DMS53 treated with DMSO at 0.1 percent for 48 hours (cell line): ENCODE data around the gene MIPEP.
"Not testable (repeated sequence)": the region's sequence is repeated elsewhere in the genome, so short reads cannot be mapped to it uniquely, and the experiment has no call there.

Experiments
- DNase-seq: peaks from one replicate; lab custom pipeline; 2025; ENCODE audit not compliant: unreplicated experiment; lab: John Stamatoyannopoulos, UW

The MIPEP gene

GRCh38 chr13:23778002-23778652, 111.1 kb downstream of the MIPEP start:
- no peak for DNase-seq

- DNase-seq, result no peak
Observed at GRCh38 chr13:23777575-23777870, 111.7 kb downstream of the MIPEP start.

GRCh38 chr13:23776698-23777574, 112.3 kb downstream of the MIPEP start:
- DNase-seq, result no peak

- DNase-seq, result no peak
Observed at GRCh38 chr13:23772717-23773116, 116.5 kb downstream of the MIPEP start.

- no peak for DNase-seq
Observed at GRCh38 chr13:23771956-23772355, 117.2 kb downstream of the MIPEP start.

- DNase-seq, result no peak
Observed at GRCh38 chr13:23771552-23771951, 117.6 kb downstream of the MIPEP start.

GRCh38 chr13:23770973-23771372, 118.2 kb downstream of the MIPEP start:
- no peak for DNase-seq

- no peak for DNase-seq
Observed at GRCh38 chr13:23770428-23770827, 118.8 kb downstream of the MIPEP start.

- DNase-seq, result no peak
Observed at GRCh38 chr13:23769401-23769800, 119.8 kb downstream of the MIPEP start.

GRCh38 chr13:23767838-23768237, 121.4 kb downstream of the MIPEP start:
- no peak for DNase-seq

- no peak for DNase-seq
Observed at GRCh38 chr13:23766939-23767338, 122.3 kb downstream of the MIPEP start.

- DNase-seq, result no peak
Observed at GRCh38 chr13:23766283-23766682, 122.9 kb downstream of the MIPEP start.

GRCh38 chr13:23765531-23765930, 123.7 kb downstream of the MIPEP start:
- no peak for DNase-seq

- no peak for DNase-seq
Observed at GRCh38 chr13:23763318-23763717, 125.9 kb downstream of the MIPEP start.

- not testable (repeated sequence) for DNase-seq
Observed at GRCh38 chr13:23761760-23762159, 127.4 kb downstream of the MIPEP start.

GRCh38 chr13:23760000-23760399, 129.2 kb downstream of the MIPEP start:
- DNase-seq, result no peak

GRCh38 chr13:23758798-23759527, 130.2 kb downstream of the MIPEP start:
- no peak for DNase-seq

- DNase-seq, result peak; percentile 70
Observed at GRCh38 chr13:23754997-23755396, 134.2 kb downstream of the MIPEP start.

GRCh38 chr13:23754506-23754905, 134.7 kb downstream of the MIPEP start:
- no peak for DNase-seq

- DNase-seq, result peak; percentile 60
Observed at GRCh38 chr13:23753458-23753857, 135.7 kb downstream of the MIPEP start.

GRCh38 chr13:23752111-23753001, 136.8 kb downstream of the MIPEP start:
- DNase-seq, result no peak
